ENCODE results near the gene HLA-DRA. TPM values are rescaled to one million over a fixed set of nuclear protein-coding genes. Genes with fewer than 3 reads are reported as not detected.

Gene HLA-DRA
- total and polyA plus RNA-seq, 9 of the 15 experiments (the other 6 are each of a cell fraction or from before 2014, with no cell fraction given): 0.18 to 1.8 (median 0.41) TPM; not detected in 4

- no peaks in the 10 kb centered on the region for H3K79me2 ChIP-seq (ENCODE audit: control insufficient read depth, insufficient read depth, low read length)
- H2AFZ ChIP-seq (ENCODE audit: low read depth, low read length): no peak overlapping the region
- ChIA-PET POLR2A (no interaction called here), CTCF (ENCODE audit: low intra/inter-chr PET ratio) (interaction anchor here (0.8 to 1.9 kb wide), 8 partner anchors 11 to 552 kb away, joined by 3 to 12 read pairs (median 6); no protein-coding TSS in a partner anchor)
- no peak overlapping the region for H3K4me2 ChIP-seq (ENCODE audit: insufficient read depth, low read length)
- H3K9me3 ChIP-seq (replicated peaks; ENCODE audit: control insufficient read depth, insufficient read depth, low read depth, low read length): no peaks in the 10 kb centered on the region
- BruUV-seq (replicated peaks): no TSS peak
- 0% methylated on average over 1 of the region's 1 CpG for WGBS (ENCODE audit: insufficient coverage, low coverage, missing lambda C conversion rate)
- ATAC-seq: no peak
- H3K27ac ChIP-seq (ENCODE audit: extremely low read depth, low read depth, low read length): no peak overlapping the region
- peak in 2 of 4 experiments; percentile 22 to 29 for DNase-seq (ENCODE audit: extremely low read depth in 1 of 4, low spot score in 3 of 4)
- H3K9me1 ChIP-seq (ENCODE audit: control insufficient read depth, insufficient read depth, low read length): no peaks in the 10 kb centered on the region
- H3K9ac ChIP-seq (ENCODE audit: insufficient read depth in 1 of 2, low read depth in 2 of 2, low read length in 2 of 2): no peak overlapping the region
- no peaks in the 10 kb centered on the region for H3K36me3 ChIP-seq (ENCODE audit: control insufficient read depth, insufficient read depth, low read length)
- H3K4me1 ChIP-seq (replicated peaks in 1 of 2; ENCODE audit: control insufficient read depth in 2 of 2, insufficient read depth in 2 of 2, low read length in 2 of 2): no peaks in the 10 kb centered on the region
- intact Hi-C loops (cut with micrococcal nuclease) (loop anchor here (5.0 kb wide), 1 partner anchor 270 kb away; no protein-coding TSS in a partner anchor), in situ Hi-C loops (cut with MboI) (no loop called here)
- peak; percentile 66 for FAIRE-seq
- H4K20me1 ChIP-seq (replicated peaks; ENCODE audit: control insufficient read depth, insufficient read depth, low read length): no peaks in the 10 kb centered on the region
- H3K27me3 ChIP-seq (ENCODE audit: control insufficient read depth in 2 of 2, insufficient read depth in 2 of 2, low read length in 2 of 2): no peaks in the 10 kb centered on the region
- H3K4me3 ChIP-seq: no peak overlapping the region
- no peak for TF ChIP-seq SMARCC2 (IDR thresholded peaks at IDR 0.05; ENCODE audit: low read depth)
- TF ChIP-seq ETV1 (tag; conservative IDR thresholded peaks at IDR 0.05; ENCODE audit: low read depth): no peak
- TF ChIP-seq DEAF1 (CRISPR knock-in tag; IDR thresholded peaks at IDR 0.05): peak; percentile 67; the same call in 1 of the 2 replicates
- no peak for TF ChIP-seq ELK3 (CRISPR knock-in tag; IDR thresholded peaks at IDR 0.05)
- peak; percentile 74; the same call in 1 of the 2 replicates for TF ChIP-seq REST (IDR thresholded peaks at IDR 0.05; ENCODE audit: borderline replicate concordance)
- TF ChIP-seq REST (CRISPR knock-in tag; IDR thresholded peaks at IDR 0.05; ENCODE audit: low read depth): no peak
- TF ChIP-seq UBTF (IDR thresholded peaks at IDR 0.05; ENCODE audit: borderline replicate concordance in 1 of 2, low read depth in 2 of 2, low read length in 2 of 2): no peak
- TF ChIP-seq SRSF7 (optimal IDR thresholded peaks at IDR 0.05; ENCODE audit: low read depth, low read length): no peak
- no peak for TF ChIP-seq NCOA1 (IDR thresholded peaks at IDR 0.05; ENCODE audit: low read depth)
These were observed 7.6 kb upstream of the HLA-DRA start for GRCh38 chr6:32432050-32432450.
